Endothelial cell of umbilical vein (primary cell): ENCODE results near the gene MEF2A. TPM values are rescaled to one million over a fixed set of nuclear protein-coding genes. Genes with fewer than 3 reads are reported as not detected.

ENCODE experiments used
- BruUV-seq: library from RNA; stranded (reverse); fragments of 400-500 nt; replicated peaks from 2 replicates; lab custom pipeline; 2021; lab: Mats Ljungman, UMichigan
- CTCF ChIA-PET: fragments of 300-600, 350-600 bp; sonication (Branson Sonifier 250); formaldehyde crosslinking; loops from one replicate; lab custom pipeline; 2021; ENCODE audit warnings: antibody characterized with exemption, inconsistent platforms; lab: Charles Lee
- POLR2A ChIA-PET: fragments of 300-600, 350-600 bp; sonication (Branson Sonifier 250); formaldehyde crosslinking; loops from one replicate; lab custom pipeline; 2021; ENCODE audit warnings: antibody characterized with exemption, inconsistent platforms; lab: Charles Lee
- DNase-seq: peaks from one replicate; pipeline ENCODE4 v3.0.0-alpha.2; 2011; ENCODE audit warnings: low read depth, low spot score
- FAIRE-seq: peaks from 2 replicates; lab custom pipeline; 2011; peaks lifted over from hg19 to GRCh38; lab: Jason Lieb, UNC
- H2AFZ ChIP-seq: 2 replicates; pipeline ENCODE4 v1.6.0; 2012; ENCODE audit warnings: low read depth, low read length, control low read depth, inconsistent platforms
- H3K27ac ChIP-seq: 2 replicates; pipeline ENCODE4 v1.5.1; 2011; ENCODE audit warnings: low read depth, mild to moderate bottlenecking, control low read depth, low read length, moderate library complexity; ENCODE audit not compliant: insufficient read depth
- H3K27me3 ChIP-seq, 2 experiments: 2 replicates each; pipeline versions ENCODE4 v1.6.0 to v1.6.1; 2011; ENCODE audit warnings: low read length in 2 of 2, mixed read lengths in 1 of 2; ENCODE audit not compliant: control insufficient read depth in 2 of 2, insufficient read depth in 2 of 2
- H3K36me3 ChIP-seq, 2 experiments: 2 replicates in 1 of 2; 3 replicates in 1 of 2; pipeline ENCODE4 v1.5.1; 2011; ENCODE audit warnings: low read length in 2 of 2, mild to moderate bottlenecking in 1 of 2, moderate library complexity in 1 of 2; ENCODE audit not compliant: control insufficient read depth in 2 of 2, insufficient read depth in 2 of 2; ENCODE audit errors: extremely low read depth in 1 of 2
- H3K4me1 ChIP-seq: 3 replicates; pipeline ENCODE4 v1.5.1; 2011; ENCODE audit warnings: mild to moderate bottlenecking, low read length; ENCODE audit not compliant: control insufficient read depth, insufficient read depth; ENCODE audit errors: extremely low read depth
- H3K4me2 ChIP-seq: 2 replicates; pipeline ENCODE4 v1.6.1; 2011; ENCODE audit warnings: low read length, control low read depth, mixed read lengths; ENCODE audit not compliant: insufficient read depth
- H3K4me3 ChIP-seq, 3 experiments: fragments of 200-600 bp in 1 of 3; sonication (generic), shearing (Covaris generic) in 1 of 3; replicated peaks in 1 of 3; 2 replicates each; pipeline ENCODE4 v1.5.1; 2011 to 2016; ENCODE audit warnings: control low read depth in 3 of 3, low read length in 3 of 3, mild to moderate bottlenecking in 2 of 3, inconsistent platforms in 1 of 3, low read depth in 1 of 3, moderate library complexity in 1 of 3; ENCODE audit not compliant: insufficient read depth in 1 of 3
- H3K79me2 ChIP-seq: 2 replicates; pipeline ENCODE4 v1.6.0; 2012; ENCODE audit warnings: low read length, inconsistent platforms; ENCODE audit not compliant: control insufficient read depth, insufficient read depth
- H3K9ac ChIP-seq: replicated peaks from 2 replicates; pipeline ENCODE3; 2011; ENCODE audit warnings: low read length, control low read depth; ENCODE audit not compliant: insufficient read depth; ENCODE audit errors: extremely low read depth
- H3K9me1 ChIP-seq: replicated peaks from 3 replicates; pipeline ENCODE4 v1.6.0; 2011; ENCODE audit warnings: mild to moderate bottlenecking, low read length; ENCODE audit not compliant: control insufficient read depth, insufficient read depth; ENCODE audit errors: extremely low read depth
- H3K9me3 ChIP-seq: replicated peaks from 2 replicates; pipeline ENCODE4 v1.5.1; 2012; ENCODE audit warnings: low read length, inconsistent platforms; ENCODE audit not compliant: control insufficient read depth, insufficient read depth
- H4K20me1 ChIP-seq: replicated peaks from 2 replicates; pipeline ENCODE3; 2011; ENCODE audit warnings: mild to moderate bottlenecking, low read length; ENCODE audit not compliant: control insufficient read depth, insufficient read depth; ENCODE audit errors: extremely low read depth
- CTCF ChIP-seq, 2 donors: IDR thresholded peaks; 1 replicate in 1 of 2; 2 replicates in 1 of 2; pipeline ENCODE4 v1.5.1; 2011; ENCODE audit warnings: low read length in 2 of 2, mild to moderate bottlenecking in 2 of 2, moderate library complexity in 2 of 2, control low read depth in 1 of 2, inconsistent platforms in 1 of 2, low read depth in 1 of 2; ENCODE audit not compliant: insufficient read depth in 1 of 2; ENCODE audit errors: extremely low read depth in 1 of 2
- EZH2 ChIP-seq: IDR thresholded peaks from 2 replicates; pipeline ENCODE4 v1.6.1; 2012; ENCODE audit warnings: borderline replicate concordance, low read depth, mild to moderate bottlenecking, moderate library complexity, low read length, inconsistent platforms; ENCODE audit not compliant: severe bottlenecking
- FOS ChIP-seq: IDR thresholded peaks from 2 replicates; pipeline ENCODE4 v1.6.1; 2011; ENCODE audit warnings: mild to moderate bottlenecking, low read length, moderate library complexity, borderline replicate concordance; ENCODE audit not compliant: insufficient read depth
- GATA2 ChIP-seq: IDR thresholded peaks from 2 replicates; pipeline ENCODE4 v1.7.0; 2011; ENCODE audit warnings: low read depth, mild to moderate bottlenecking, moderate library complexity, mixed read lengths, low read length; ENCODE audit not compliant: insufficient read length, insufficient read depth
- JUN ChIP-seq: IDR thresholded peaks from 2 replicates; pipeline ENCODE4 v1.6.1; 2011; ENCODE audit warnings: borderline replicate concordance, low read depth; ENCODE audit not compliant: insufficient read length, insufficient read depth
- MAX ChIP-seq: IDR thresholded peaks from 2 replicates; pipeline ENCODE4 v1.6.1; 2011; ENCODE audit not compliant: insufficient read depth, insufficient read length
- MYC ChIP-seq: IDR thresholded peaks from one replicate; pipeline ENCODE4 v1.6.1; 2011; ENCODE audit warnings: mild to moderate bottlenecking, low read depth, low read length
- POLR2A ChIP-seq: IDR thresholded peaks from 2 replicates; pipeline ENCODE4 v1.6.1; 2012; ENCODE audit warnings: low read depth, mild to moderate bottlenecking, control low read depth, low read length
- POLR2AphosphoS5 ChIP-seq: IDR thresholded peaks from 2 replicates; pipeline ENCODE4 v1.6.1; 2012; ENCODE audit warnings: low read depth, mild to moderate bottlenecking, control low read depth, low read length, moderate library complexity; ENCODE audit not compliant: insufficient read depth
- dilution Hi-C: fragments of 300-500 bp; cut with MboI; formaldehyde crosslinking; loops from one replicate; pipeline ENCODE4 v1.15.0; 2019; ENCODE audit warnings: low sequenced_read_pairs; ENCODE audit not compliant: extremely low pct_ligation_motif_present
- intact Hi-C: fragments of 100-400 bp; cut with micrococcal nuclease; formaldehyde crosslinking; loops from one replicate; pipeline ENCODE4 v1.10.0; 2022
- polyA plus RNA-seq, 4 experiments: library from polyadenylated mRNA; depleted of rRNA in 3 of 4; stranded (reverse) in 3 of 4; unstranded in 1 of 4; fragments of >200 nt; gene quantifications; 2 replicates each; pipeline versions ENCODE4 v1.2.1 to v1.2.3, GENCODE V29; 2011 to 2012; ENCODE audit warnings: missing spikeins in 1 of 4
- total RNA-seq: library from RNA; stranded (reverse); gene quantifications from 2 replicates; pipeline ENCODE4 v1.2.3, GENCODE V29; 2021

Gene MEF2A
- total and polyA plus RNA-seq, 2 donors (not counting 3 experiments of a cell fraction or from before 2014, with no cell fraction given), result 38.0 to 45.3 TPM

GRCh38 chr15:99674279-99674678 is 108.5 kb downstream of the MEF2A start:
- H3K27me3 ChIP-seq, result no peaks in the 10 kb centered on the region
- no peak for FAIRE-seq
- no TSS peak for BruUV-seq
- no peaks in the 10 kb centered on the region for H3K9me3 ChIP-seq
- no peak overlapping the region for H3K9ac ChIP-seq
- H3K36me3 ChIP-seq, result peaks cover 1 to 9% of the 10 kb centered on the region in 2 experiments
- DNase-seq, result no peak
- ChIA-PET POLR2A (no interaction called here), CTCF (no interaction called here)
- no peaks in the 10 kb centered on the region for H3K4me1 ChIP-seq
- dilution Hi-C loops (no loop called here), intact Hi-C loops (no loop called here)
- H3K9me1 ChIP-seq, result no peaks in the 10 kb centered on the region
- H3K79me2 ChIP-seq, result no peaks in the 10 kb centered on the region
- H3K27ac ChIP-seq, result no peak overlapping the region
- no peaks in the 10 kb centered on the region for H4K20me1 ChIP-seq
- no peak overlapping the region for H2AFZ ChIP-seq
- TF ChIP-seq FOS, result no peak
- no peak for TF ChIP-seq POLR2AphosphoS5
- TF ChIP-seq POLR2A, result no peak
- no peak for TF ChIP-seq MAX
- no peak for TF ChIP-seq MYC
- no peak for TF ChIP-seq CTCF (IDR thresholded peaks at IDR 0.05; ENCODE audit: extremely low read depth in 1 of 2, insufficient read depth in 1 of 2, low read depth in 1 of 2, low read length in 2 of 2)
- no peak for TF ChIP-seq EZH2
- no peak for TF ChIP-seq GATA2
- TF ChIP-seq JUN, result no peak
- H3K4me2 ChIP-seq, result no peak overlapping the region
- no peak overlapping the region for H3K4me3 ChIP-seq
